Activated CD4-positive, alpha-beta T cell treated with anti-CD3 and anti-CD28 coated beads for 24 hours (primary cell): ENCODE data around the gene ELMO3.

ENCODE experiments used
- DNase-seq, 2 donors: peaks; one replicate each; pipeline ENCODE4 v3.0.0-alpha.2; 2020; ENCODE audit warnings: low read depth in 2 of 2

Gene ELMO3

GRCh38 chr16:67180166-67180565 is 18.8 kb upstream of the ELMO3 start:
- no peak for DNase-seq

GRCh38 chr16:67181346-67181745 is 17.6 kb upstream of the ELMO3 start:
- no peak for DNase-seq

GRCh38 chr16:67182288-67182687 is 16.6 kb upstream of the ELMO3 start:
- DNase-seq = no peak

GRCh38 chr16:67183284-67183626 is 15.7 kb upstream of the ELMO3 start:
- DNase-seq = no peak

GRCh38 chr16:67183627-67184452 is 15.1 kb upstream of the ELMO3 start, which contains the start of gene MATCAP1:
TSS of gene MATCAP1 (minus strand) at chr16:67183963. CDS start at chr16:67180610, 3,353 bp downstream.
- peak; percentile 87 to 92 for DNase-seq

GRCh38 chr16:67184453-67184994 is 14.4 kb upstream of the ELMO3 start:
- no peak for DNase-seq

- peak; percentile 81 to 87 for DNase-seq
Observed at GRCh38 chr16:67184995-67185650, 13.8 kb upstream of the ELMO3 start.

- no peak for DNase-seq
Observed at GRCh38 chr16:67185651-67186134, 13.2 kb upstream of the ELMO3 start.

- DNase-seq = no peak
Observed at GRCh38 chr16:67186550-67186950, 12.4 kb upstream of the ELMO3 start.

- DNase-seq = no peak
Observed at GRCh38 chr16:67187175-67187890, 11.6 kb upstream of the ELMO3 start.

GRCh38 chr16:67188323-67188722 is 10.6 kb upstream of the ELMO3 start:
- DNase-seq = no peak

GRCh38 chr16:67188798-67189197 is 10.1 kb upstream of the ELMO3 start:
- DNase-seq = no peak

- DNase-seq = no peak
Observed at GRCh38 chr16:67190041-67190440, 8.9 kb upstream of the ELMO3 start, which contains the start of gene EXOC3L1. TSS of gene EXOC3L1 (minus strand) at chr16:67190136. CDS start at chr16:67189676, 460 bp downstream.

GRCh38 chr16:67190448-67191399 is 8.2 kb upstream of the ELMO3 start:
- no peak for DNase-seq

- no peak for DNase-seq
Observed at GRCh38 chr16:67191411-67191994, 7.4 kb upstream of the ELMO3 start.

- DNase-seq = peak; percentile 78 to 82
Observed at GRCh38 chr16:67191995-67192681, 6.8 kb upstream of the ELMO3 start, which contains the start of gene E2F4. TSS of gene E2F4 (plus strand) at chr16:67192155. CDS start at chr16:67192228, 73 bp downstream.

GRCh38 chr16:67192781-67193361 is 6.1 kb upstream of the ELMO3 start:
- DNase-seq = no peak

- DNase-seq = no peak
Observed at GRCh38 chr16:67193536-67193935, 5.4 kb upstream of the ELMO3 start.

- DNase-seq = no peak
Observed at GRCh38 chr16:67194260-67194659, 4.7 kb upstream of the ELMO3 start.
